Right cardiac atrium (tissue), 5 donors: ENCODE measurements around the gene ATXN10. TPM values are rescaled to one million over a fixed set of nuclear protein-coding genes. Genes with fewer than 3 reads are reported as not detected.

Source experiments
- ATAC-seq, 2 donors: fragments of 200-7000 bp; cut with Tn5 transposase; one replicate each; pipeline versions ENCODE4 v1.8.0 to v1.9.1; 2020; ENCODE audit warnings: moderate library complexity in 2 of 2, mild to moderate bottlenecking in 1 of 2
- DNase-seq, 3 donors: peaks; one replicate each; pipeline ENCODE4 v3.0.0-alpha.2; 2020
- H3K27ac ChIP-seq: one replicate; pipeline ENCODE4 v1.5.1; 2013; ENCODE audit warnings: mild to moderate bottlenecking, low read length, control low read depth, moderate library complexity
- H3K27me3 ChIP-seq: one replicate; pipeline ENCODE4 v1.6.1; 2013; ENCODE audit not compliant: control insufficient read depth, insufficient read depth
- H3K4me1 ChIP-seq: one replicate; pipeline ENCODE4 v1.6.1; 2013; ENCODE audit warnings: low read length; ENCODE audit not compliant: control insufficient read depth, insufficient read depth
- H3K4me3 ChIP-seq: one replicate; pipeline ENCODE4 v1.5.1; 2013; ENCODE audit warnings: low read length, control low read depth
- H3K9me3 ChIP-seq: one replicate; pipeline ENCODE4 v1.6.1; 2013; ENCODE audit warnings: low read length; ENCODE audit not compliant: control insufficient read depth
- WGBS: extraction: QIAGEN DNeasy Blood & Tissue Kit; methylation state at CpG from one replicate; pipeline ENCODE4 v1.1.7; 2013; 5-methylcytosine and 5-hydroxymethylcytosine counted together
- intact Hi-C, 4 donors: fragments of 100-400 bp; cut with DNase I; formaldehyde crosslinking; loops; one replicate each; pipeline versions ENCODE4 v1.11.0 to v1.14.0; 2022 to 2023
- polyA plus RNA-seq: library from polyadenylated mRNA; stranded (reverse); fragments of 200-250 nt; gene quantifications from one replicate; pipeline ENCODE4 v1.2.3, GENCODE V29; 2013
- total RNA-seq, 4 donors: library from RNA; stranded (reverse); fragmentation: NEBNext Ultra II Directional; extraction: Animal tissue kit (Norgen Biotek cat#: 25700); gene quantifications; one replicate each; pipeline ENCODE4 v1.2.1, GENCODE V29; 2021
- donor health status: healthy with polysubstance abuse.
- donor health status: DM: no; HTN: yes; CAD: no.
- donor health status: DM: no; HTN: no; CAD: no.
- donor health status: DM: no; HTN: yes; CAD: no; lungs with severe emphysema.
- donor health status: DM: yes; HTN: yes; CAD: no.

Gene ATXN10
- total and polyA plus RNA-seq, 5 donors = 96.6 to 176 (median 147) TPM

DNA sequence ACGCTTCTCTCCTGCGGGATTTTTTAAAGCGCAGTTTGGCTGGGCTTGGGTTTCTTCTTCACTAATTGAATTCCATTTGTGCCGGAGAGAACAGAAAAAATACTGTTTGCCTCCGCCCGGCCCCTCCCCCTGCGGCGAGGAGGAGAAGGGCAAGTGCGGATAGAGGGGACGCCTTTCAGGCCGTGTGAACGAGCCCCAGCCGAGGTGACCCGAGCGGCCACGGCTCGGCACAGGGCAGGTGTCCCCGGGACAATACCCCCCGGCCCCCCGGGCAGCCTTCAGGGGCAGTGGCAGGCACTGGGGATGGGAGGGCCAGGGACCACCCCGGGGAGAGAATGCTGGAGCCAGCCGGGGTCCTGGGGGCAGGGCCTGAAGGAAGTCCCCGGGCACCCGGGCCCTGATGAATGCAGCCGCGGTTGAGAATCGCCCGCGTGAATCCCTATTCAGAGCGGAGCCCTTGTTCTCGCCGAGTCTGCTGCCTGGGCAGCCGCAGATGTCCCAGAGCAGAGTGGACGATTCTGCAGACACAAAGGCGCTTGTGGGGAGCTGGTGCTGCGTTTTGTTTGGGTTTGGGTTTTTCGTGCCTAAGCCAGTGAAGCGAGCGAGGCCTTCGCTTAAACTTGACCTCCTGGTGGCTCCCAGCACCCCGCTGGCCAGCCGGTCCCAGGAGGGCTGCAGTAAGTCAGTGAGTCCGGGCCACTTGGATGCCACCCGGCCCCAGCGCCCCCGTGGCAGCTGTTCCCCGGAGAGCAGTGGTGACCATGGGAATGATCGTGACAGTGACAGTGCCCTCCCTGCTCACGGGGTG lies 209.3 kb downstream of the ATXN10 start:
- no peak for ATAC-seq
- 24% methylated on average over 49 of the region's 49 CpGs for WGBS
- no peaks in the 10 kb centered on the region for H3K27me3 ChIP-seq
- H3K9me3 ChIP-seq = no peaks in the 10 kb centered on the region
- H3K27ac ChIP-seq = no peak overlapping the region
- peak in 2 of 3 donors; percentile 37 to 55 for DNase-seq
- no peaks in the 10 kb centered on the region for H3K4me1 ChIP-seq
- no peak overlapping the region for H3K4me3 ChIP-seq
- intact Hi-C loops = no loop called here

DNA sequence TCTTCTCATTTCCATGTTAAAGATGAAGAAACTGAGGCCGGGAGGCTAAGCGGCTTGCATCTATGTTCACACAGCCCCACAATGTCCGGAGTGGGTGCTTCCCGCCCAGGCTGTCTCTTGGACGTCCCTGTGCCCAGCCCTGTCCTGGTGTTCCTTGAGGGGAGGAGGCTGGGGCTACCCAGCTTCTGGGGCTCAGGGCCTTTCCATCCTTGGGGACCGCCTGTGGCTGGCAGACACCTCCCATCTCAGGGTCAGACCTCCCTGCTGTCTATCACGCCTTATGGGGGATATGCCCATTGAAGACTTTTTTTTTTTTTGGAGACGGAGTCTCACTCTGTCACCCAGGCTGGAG lies 209.9 kb downstream of the ATXN10 start:
- H3K9me3 ChIP-seq = no peaks in the 10 kb centered on the region
- 80% methylated on average over 8 of the region's 8 CpGs for whole genome bisulfite sequencing
- no peak overlapping the region for H3K4me3 ChIP-seq
- DNase-seq (peak in 1 of 3 donors; percentile 39), ATAC-seq (no peak)
- H3K4me1 ChIP-seq = no peaks in the 10 kb centered on the region
- intact Hi-C loops = no loop called here
- H3K27ac ChIP-seq = no peak overlapping the region
- H3K27me3 ChIP-seq = no peaks in the 10 kb centered on the region

GRCh38 chr22:45882881-45883810 lies 211.5 kb downstream of the ATXN10 start:
- no peak overlapping the region for H3K4me3 ChIP-seq
- 85% methylated on average over 32 of the region's 32 CpGs for WGBS
- H3K4me1 ChIP-seq = no peaks in the 10 kb centered on the region
- no peak for ATAC-seq
- H3K27ac ChIP-seq = no peak overlapping the region
- intact Hi-C loops = no loop called here
- peak in 2 of 3 donors; percentile 23 to 53 for DNase-seq
- H3K27me3 ChIP-seq = no peaks in the 10 kb centered on the region
- no peaks in the 10 kb centered on the region for H3K9me3 ChIP-seq

- 86% methylated on average over 8 of the region's 8 CpGs for WGBS
- Histone ChIP-seq H3K27ac (no peak overlapping the region), H3K27me3 (no peaks in the 10 kb centered on the region), H3K4me1 (no peaks in the 10 kb centered on the region), H3K4me3 (no peak overlapping the region), H3K9me3 (no peaks in the 10 kb centered on the region)
- ATAC-seq (no peak), DNase-seq (peak in 1 of 3 donors; percentile 14)
- intact Hi-C loops = no loop called here
Observed at GRCh38 chr22:45883811-45884170, 212.2 kb downstream of the ATXN10 start.

DNA sequence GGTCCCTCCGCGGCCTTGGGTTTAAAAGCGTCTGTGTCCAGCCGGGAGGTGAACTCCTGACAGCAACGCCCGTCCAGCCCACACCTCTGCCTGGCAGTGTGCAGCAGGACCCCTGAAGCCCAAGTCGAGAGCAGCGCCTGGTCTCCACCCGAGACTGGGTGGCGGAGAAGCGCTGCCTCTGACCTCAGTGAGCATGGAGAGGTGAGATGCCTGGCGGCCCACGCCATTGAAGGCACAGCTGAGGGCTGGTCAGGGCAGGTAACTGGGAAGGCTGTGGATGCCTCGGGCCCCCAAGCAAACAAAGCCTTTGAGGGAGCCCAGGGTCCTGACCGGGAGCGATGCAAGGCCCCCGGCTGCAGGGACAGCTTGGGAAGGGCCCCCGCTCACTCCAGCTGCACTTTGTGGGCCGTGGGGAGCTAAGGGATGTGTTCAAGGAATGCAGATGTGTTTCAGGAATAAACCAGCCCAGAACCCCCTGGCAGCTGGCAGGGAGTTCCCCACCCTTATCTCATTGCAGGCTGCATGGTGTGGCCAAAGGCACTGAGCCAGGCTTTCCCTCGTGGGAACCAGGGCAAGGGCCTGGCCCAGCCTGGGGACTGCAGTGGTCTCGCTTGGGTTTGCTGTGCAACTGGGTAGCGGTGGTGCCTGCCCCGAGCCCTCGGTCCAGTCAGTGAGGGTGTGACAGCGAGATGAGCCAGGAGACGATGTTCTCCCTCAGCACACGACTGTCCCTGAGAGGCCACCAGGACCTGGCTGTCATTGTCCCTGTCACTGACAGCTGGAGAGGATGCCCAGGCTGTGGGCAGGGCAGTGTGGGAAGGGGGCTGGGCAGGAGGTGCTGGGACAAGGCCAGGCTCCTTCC lies 212.8 kb downstream of the ATXN10 start:
- intact Hi-C loops = no loop called here
- DNase-seq = peak in 2 of 3 donors; percentile 73 to 79
- no peaks in the 10 kb centered on the region for H3K27me3 ChIP-seq

DNA sequence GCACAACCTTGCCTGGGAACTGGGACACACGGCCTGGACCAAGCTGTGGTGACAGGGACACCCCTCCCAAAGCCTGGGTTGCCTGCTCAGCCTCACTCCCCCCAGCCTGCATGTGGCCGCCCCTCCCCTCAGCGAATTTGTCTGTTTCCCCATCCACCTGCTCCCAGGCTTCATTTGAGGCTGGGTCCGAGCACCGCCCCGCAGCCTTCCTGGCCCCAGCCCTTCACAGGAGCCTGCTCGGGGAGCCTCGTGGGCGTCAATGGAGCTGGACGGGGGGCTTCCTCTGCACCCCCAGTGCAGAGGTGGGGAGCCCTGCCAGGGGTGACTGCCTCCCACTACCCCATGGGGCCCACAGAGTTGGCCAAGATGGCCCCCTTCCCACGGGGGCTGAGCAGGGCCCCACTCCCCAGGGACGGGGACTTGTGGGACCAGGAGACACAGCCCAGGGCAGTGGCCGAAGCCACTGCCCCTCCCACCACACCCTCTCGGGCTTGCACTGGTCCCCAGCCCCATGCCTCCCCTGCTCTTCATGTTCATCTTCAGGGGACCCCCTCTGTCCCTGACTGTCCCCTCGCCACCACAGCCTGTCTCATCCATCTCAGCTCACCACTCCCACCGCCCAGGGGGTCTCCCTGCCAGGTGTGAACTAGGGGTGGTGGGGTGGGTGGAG lies 213.7 kb downstream of the ATXN10 start:
- WGBS = 75% methylated on average over 16 of the region's 16 CpGs
- no peak for ATAC-seq
- intact Hi-C loops = no loop called here
- Histone ChIP-seq H3K4me1 (no peaks in the 10 kb centered on the region), H3K4me3 (no peak overlapping the region), H3K27me3 (no peaks in the 10 kb centered on the region), H3K9me3 (no peaks in the 10 kb centered on the region), H3K27ac (no peak overlapping the region)
- DNase-seq = peak in 2 of 3 donors; percentile 41 to 47

More for the DNA sequence above, 212.8 kb downstream of the ATXN10 start:
- Histone ChIP-seq H3K27ac (no peak overlapping the region), H3K9me3 (no peaks in the 10 kb centered on the region), H3K4me3 (no peak overlapping the region), H3K4me1 (no peaks in the 10 kb centered on the region)
- 64% methylated on average over 27 of the region's 27 CpGs for WGBS
- ATAC-seq = peak; percentile 59 to 82

DNA sequence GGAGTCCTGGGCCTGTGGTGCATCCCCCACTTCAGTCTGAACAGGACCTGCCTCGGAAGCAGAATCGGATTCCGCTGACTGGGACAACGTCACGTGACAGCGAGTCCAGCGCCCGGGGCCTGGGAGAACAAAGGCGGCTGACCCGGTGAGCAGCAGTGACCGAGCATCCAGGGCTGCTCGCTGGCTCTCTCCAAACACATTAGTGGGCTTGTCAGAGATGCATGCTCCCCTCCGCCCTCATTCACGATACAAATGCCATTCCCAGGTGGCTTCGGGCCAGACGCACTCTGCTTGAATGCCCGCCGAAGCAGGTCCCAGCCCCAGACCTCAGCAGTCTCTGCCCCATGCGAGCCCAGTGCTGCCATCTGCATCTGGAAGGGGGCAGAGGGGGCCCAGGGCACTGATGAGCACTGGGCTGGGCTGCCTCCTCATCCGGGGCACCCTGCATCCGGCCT lies 214.3 kb downstream of the ATXN10 start:
- WGBS = 46% methylated on average over 21 of the region's 21 CpGs
- Histone ChIP-seq H3K4me3 (no peak overlapping the region), H3K27me3 (no peaks in the 10 kb centered on the region), H3K27ac (no peak overlapping the region), H3K9me3 (no peaks in the 10 kb centered on the region), H3K4me1 (no peaks in the 10 kb centered on the region)
- peak in 2 of 3 donors; percentile 32 to 47 for DNase-seq
- no peak for ATAC-seq
- intact Hi-C loops = no loop called here

DNA sequence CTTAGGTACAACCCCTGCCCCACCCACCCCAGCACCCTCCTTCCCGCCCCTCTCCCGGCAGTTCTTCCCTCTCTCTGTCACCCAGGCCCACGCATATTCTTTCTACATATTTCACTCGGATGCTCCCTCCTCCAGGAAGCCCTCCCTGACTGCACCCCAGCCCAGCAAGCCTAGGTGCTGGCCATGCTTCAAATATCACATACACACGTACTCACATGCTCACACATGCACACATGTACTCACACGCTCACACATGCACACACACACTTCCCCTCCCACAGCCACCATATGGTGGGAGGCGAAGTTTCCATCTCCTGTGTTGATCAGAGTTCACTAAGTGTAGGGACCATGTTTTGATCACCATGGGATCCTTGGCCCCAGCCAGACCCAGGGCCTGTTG lies 214.9 kb downstream of the ATXN10 start:
- no peak for DNase-seq
- no peaks in the 10 kb centered on the region for H3K27me3 ChIP-seq

DNA sequence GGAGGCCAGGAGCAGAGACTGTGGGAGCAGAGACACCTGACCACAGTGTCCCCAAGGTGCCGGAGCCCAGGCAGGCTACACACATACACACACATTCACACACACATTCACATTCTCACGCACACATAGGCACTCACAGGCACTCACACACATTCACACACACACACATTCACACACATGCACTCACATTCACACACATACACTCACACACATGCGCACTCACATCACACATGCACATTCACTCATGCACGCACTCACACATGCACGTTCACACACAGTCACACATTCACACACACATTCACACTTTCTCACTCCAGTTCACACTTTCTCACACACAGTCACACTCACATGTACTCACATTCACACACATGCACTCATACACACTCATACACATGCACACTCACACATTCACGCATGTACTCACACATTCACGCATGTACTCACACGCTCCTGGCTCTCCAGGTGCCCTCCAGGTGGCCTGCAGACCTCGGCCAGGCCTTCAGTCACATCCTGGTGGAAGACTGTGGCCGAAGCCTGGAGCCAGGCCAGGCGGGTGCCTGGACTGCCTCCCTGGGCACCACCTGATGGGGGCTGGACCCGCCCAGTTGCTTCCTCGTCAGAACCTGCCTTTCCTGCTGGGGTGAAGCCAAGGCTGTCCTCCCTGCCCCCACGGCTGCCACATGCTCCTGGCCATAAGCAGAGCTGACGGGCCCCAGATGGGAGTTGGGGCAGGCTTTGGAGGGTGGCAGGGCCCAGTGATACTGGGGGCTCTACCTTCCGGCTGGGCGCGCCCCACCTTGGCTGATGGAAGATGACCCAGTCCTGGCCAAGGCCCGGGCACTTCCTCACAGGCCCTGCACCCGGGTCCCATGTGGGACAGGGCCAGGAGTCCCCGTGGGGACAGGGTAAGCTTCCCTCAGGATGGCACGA lies 215.8 kb downstream of the ATXN10 start:
- ATAC-seq (no peak), DNase-seq (peak; percentile 13 to 41 (median 30))
- H3K9me3 ChIP-seq = no peaks in the 10 kb centered on the region
- intact Hi-C loops = no loop called here
- 91% methylated on average over 22 of the region's 22 CpGs for WGBS
- no peaks in the 10 kb centered on the region for H3K4me1 ChIP-seq
- no peak overlapping the region for H3K4me3 ChIP-seq
- H3K27ac ChIP-seq = no peak overlapping the region
- no peaks in the 10 kb centered on the region for H3K27me3 ChIP-seq

More for the DNA sequence above, 214.9 kb downstream of the ATXN10 start:
- intact Hi-C loops = no loop called here
- Histone ChIP-seq H3K9me3 (no peaks in the 10 kb centered on the region), H3K4me1 (no peaks in the 10 kb centered on the region), H3K27ac (no peak overlapping the region), H3K4me3 (no peak overlapping the region)
- ATAC-seq = no peak
- 93% methylated on average over 7 of the region's 7 CpGs for WGBS
